HCT116 (cell line): Measurements from ENCODE around the gene KIAA1143. TPM values are rescaled to one million over a fixed set of nuclear protein-coding genes. Genes with fewer than 3 reads are reported as not detected.

Experiments used
- ATAC-seq: fragments of 200-7000 bp; cut with Tn5 transposase; 2 replicates; pipeline ENCODE4 v1.9.1; 2020; ENCODE audit warnings: mild to moderate bottlenecking, moderate library complexity
- BruUV-seq: library from RNA; stranded (reverse); fragments of 400-500 nt; replicated peaks from 2 replicates; lab custom pipeline; 2021; lab: Mats Ljungman, UMichigan
- CTCF ChIA-PET: fragments of 300-600 bp; sonication (Branson Sonifier 250); formaldehyde crosslinking; loops from one replicate; lab custom pipeline; 2021; ENCODE audit warnings: antibody characterized with exemption; lab: Charles Lee
- POLR2A ChIA-PET: fragments of 300-600, 350-600 bp; sonication (Branson Sonifier 250); formaldehyde crosslinking; loops from one replicate; lab custom pipeline; 2021; ENCODE audit warnings: antibody characterized with exemption; lab: Charles Lee
- RAD21 ChIA-PET, 2 experiments: fragments of 300-600 bp; sonication (Branson Sonifier 250); formaldehyde crosslinking; loops; one replicate each; lab custom pipeline; 2023; ENCODE audit warnings: low total read pairs in 2 of 2; ENCODE audit not compliant: uncharacterized antibody in 2 of 2, unreplicated experiment in 2 of 2, low non-redundant PET in 1 of 2; lab: Charles Lee
- DNase-seq: peaks from one replicate; pipeline ENCODE4 v3.0.0-alpha.2; 2010; ENCODE audit warnings: low read depth, low spot score
- H2AFZ ChIP-seq: fragments of 200-600 bp; shearing (Covaris generic), sonication (generic); 2 replicates; pipeline ENCODE4 v1.6.1; 2017; ENCODE audit warnings: low read depth, mixed run types, mixed read lengths, antibody characterized with exemption, low read length; ENCODE audit not compliant: poor library complexity, severe bottlenecking
- H3K27ac ChIP-seq: 2 replicates; pipeline ENCODE4 v1.5.1; 2012; ENCODE audit warnings: low read depth, low read length
- H3K27me3 ChIP-seq: fragments of 200-600 bp; sonication (generic); 2 replicates; pipeline ENCODE4 v1.6.1; 2016; ENCODE audit warnings: mixed run types, low read length, mixed read lengths; ENCODE audit not compliant: insufficient read depth
- H3K36me3 ChIP-seq, 2 experiments: fragments of 200-500 bp in 1 of 2; fragments of 200-600 bp in 1 of 2; sonication (Bioruptor generic) in 1 of 2; sonication (generic) in 1 of 2; 2 replicates each; pipeline versions ENCODE4 v1.5.1 to v1.6.1; 2014 to 2016; ENCODE audit warnings: low read length in 2 of 2, inconsistent platforms in 1 of 2, mixed read lengths in 1 of 2, mixed run types in 1 of 2; ENCODE audit not compliant: insufficient read depth in 2 of 2, control insufficient read depth in 1 of 2
- H3K4me1 ChIP-seq, 2 experiments: fragments of 200-600 bp in 1 of 2; sonication (generic) in 1 of 2; 2 replicates each; pipeline versions ENCODE4 v1.5.1 to v1.6.1; 2012 to 2017; ENCODE audit warnings: low read length in 2 of 2, inconsistent platforms in 1 of 2, mild to moderate bottlenecking in 1 of 2, mixed read lengths in 1 of 2, mixed run types in 1 of 2, moderate library complexity in 1 of 2; ENCODE audit not compliant: insufficient read depth in 2 of 2, control insufficient read depth in 1 of 2
- H3K4me2 ChIP-seq: fragments of 200-600 bp; sonication (generic); 2 replicates; pipeline ENCODE4 v1.6.1; 2017; ENCODE audit warnings: mixed run types, low read length, mixed read lengths
- H3K4me3 ChIP-seq, 2 experiments: fragments of 200-600 bp in 1 of 2; sonication (generic) in 1 of 2; replicated peaks in 1 of 2; 2 replicates each; pipeline ENCODE4 v1.5.1; 2011 to 2016; ENCODE audit warnings: low read length in 2 of 2, control low read depth in 1 of 2, low read depth in 1 of 2, mild to moderate bottlenecking in 1 of 2, mixed read lengths in 1 of 2, mixed run types in 1 of 2
- H3K79me2 ChIP-seq: fragments of 200-600 bp; sonication (generic); 2 replicates; pipeline ENCODE4 v1.6.1; 2017; ENCODE audit warnings: mild to moderate bottlenecking, mixed run types, low read length, moderate library complexity, mixed read lengths; ENCODE audit not compliant: insufficient read depth
- H3K9ac ChIP-seq: fragments of 200-600 bp; sonication (generic); 2 replicates; pipeline ENCODE4 v1.6.1; 2016; ENCODE audit warnings: low read length, mixed read lengths
- H3K9me2 ChIP-seq: fragments of 200-600 bp; sonication (generic), shearing (Covaris generic); 2 replicates; pipeline ENCODE4 v1.6.1; 2017; ENCODE audit warnings: mixed run types, mild to moderate bottlenecking, moderate library complexity; ENCODE audit not compliant: insufficient read depth
- H3K9me3 ChIP-seq, 2 experiments: fragments of 200-500 bp in 1 of 2; fragments of 200-600 bp in 1 of 2; sonication (Bioruptor generic) in 1 of 2; sonication (generic) in 1 of 2; 2 replicates each; pipeline ENCODE4 v1.6.1; 2014 to 2017; ENCODE audit warnings: low read length in 2 of 2, mixed read lengths in 2 of 2, inconsistent platforms in 1 of 2, low read depth in 1 of 2, mild to moderate bottlenecking in 1 of 2, mixed run types in 1 of 2, moderate library complexity in 1 of 2; ENCODE audit not compliant: control insufficient read depth in 1 of 2, insufficient read depth in 1 of 2
- H4K20me1 ChIP-seq: fragments of 200-600 bp; sonication (generic), shearing (Covaris generic); 2 replicates; pipeline ENCODE4 v1.6.1; 2017; ENCODE audit warnings: mixed run types, mild to moderate bottlenecking, moderate library complexity; ENCODE audit not compliant: insufficient read depth
- CBX3 ChIP-seq: IDR thresholded peaks from 2 replicates; pipeline ENCODE4 v1.6.1; 2012; ENCODE audit warnings: low read depth
- CEBPB ChIP-seq: IDR thresholded peaks from 2 replicates; pipeline ENCODE4 v1.6.1; 2012; ENCODE audit warnings: low read depth
- EGR1 ChIP-seq: IDR thresholded peaks from 2 replicates; pipeline ENCODE4 v1.6.1; 2012; ENCODE audit warnings: low read depth
- ELF1 ChIP-seq: IDR thresholded peaks from 2 replicates; pipeline ENCODE4 v1.6.1; 2012; ENCODE audit warnings: low read depth, borderline replicate concordance
- EZH2 ChIP-seq: fragments of 200-600 bp; sonication (generic); IDR thresholded peaks from 2 replicates; pipeline ENCODE4 v1.6.1; 2017; ENCODE audit warnings: antibody characterized with exemption, mixed run types
- JUND ChIP-seq: IDR thresholded peaks from 2 replicates; pipeline ENCODE4 v1.6.1; 2012
- RAD21 ChIP-seq: IDR thresholded peaks from 2 replicates; pipeline ENCODE4 v1.6.1; 2012; ENCODE audit warnings: low read depth, mild to moderate bottlenecking
- SIN3A ChIP-seq: IDR thresholded peaks from 2 replicates; pipeline ENCODE4 v1.6.1; 2012; ENCODE audit warnings: low read depth
- SRF ChIP-seq: IDR thresholded peaks from 2 replicates; pipeline ENCODE4 v1.6.1; 2012; ENCODE audit warnings: low read depth
- TCF7L2 ChIP-seq: IDR thresholded peaks from 2 replicates; pipeline ENCODE4 v1.7.0; 2011; ENCODE audit warnings: borderline replicate concordance, inconsistent platforms; ENCODE audit not compliant: insufficient read depth, insufficient read length; ENCODE audit errors: extremely low read depth
- ZNF274 ChIP-seq: fragments of 200-500 bp; sonication (Bioruptor generic); IDR thresholded peaks from 2 replicates; pipeline ENCODE4 v1.6.1; 2014; ENCODE audit warnings: mild to moderate bottlenecking, low read depth, low read length, inconsistent platforms
- intact Hi-C: fragments of 100-400 bp; cut with micrococcal nuclease; formaldehyde crosslinking; loops from 2 replicates; pipeline ENCODE4 v1.10.0; 2022
- total RNA-seq: library from RNA; stranded (reverse); gene quantifications from one replicate; pipeline ENCODE4 v1.2.1, GENCODE V29; 2021; ENCODE audit not compliant: unreplicated experiment
- TF ChIP-seq, protein P1 (sequence below): IDR thresholded peaks from 2 replicates; pipeline ENCODE4 v1.6.1; 2012; ENCODE audit warnings: low read depth
- TF ChIP-seq, protein P2 (sequence below): IDR thresholded peaks from 2 replicates; pipeline ENCODE4 v1.6.1; 2012

KIAA1143 gene
- total RNA-seq, 1 experiment from 2014 or later: 32.2 TPM

DNA sequence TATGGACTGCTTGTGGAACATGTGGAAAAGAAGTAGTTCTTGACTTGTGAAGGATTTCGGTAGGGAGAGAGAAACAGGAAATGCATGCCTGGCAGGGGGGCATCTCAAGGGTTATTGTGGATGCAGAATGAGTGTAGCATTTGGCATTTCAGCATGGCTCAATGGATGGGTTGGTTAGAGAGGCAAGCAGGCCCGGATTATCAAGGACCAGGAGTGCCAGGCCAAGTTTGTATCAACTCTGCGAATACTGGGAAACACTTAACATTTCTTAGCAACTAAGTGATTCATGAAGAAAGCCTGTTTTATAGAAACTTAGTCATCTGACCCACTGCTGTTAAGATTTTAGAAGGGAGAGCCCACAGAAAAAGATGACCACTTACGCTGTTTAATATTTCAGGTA, 33.8 kb upstream of the KIAA1143 start:
- Histone ChIP-seq H3K4me2 (no peak overlapping the region), H3K79me2 (no peaks in the 10 kb centered on the region), H3K9me3 (no peaks in the 10 kb centered on the region), H2AFZ (no peak overlapping the region), H3K4me3 (no peak overlapping the region), H3K36me3 (peaks cover 14 to 22% of the 10 kb centered on the region in 2 experiments; a peak in 3 of 4 replicates), H3K9ac (no peak overlapping the region), H3K4me1 (no peaks in the 10 kb centered on the region), H3K27ac (no peak overlapping the region), H3K9me2 (no peaks in the 10 kb centered on the region), H4K20me1 (no peaks in the 10 kb centered on the region), H3K27me3 (no peaks in the 10 kb centered on the region)
- no TSS peak for BruUV-seq
- ChIA-PET POLR2A (no interaction called here), CTCF (no interaction called here), RAD21 (no interaction called here)
- ATAC-seq (no peak), DNase-seq (no peak)
- TF ChIP-seq RAD21 (no peak), CEBPB (no peak), ZNF274 (no peak)
- TF ChIP-seq, protein P1, sequence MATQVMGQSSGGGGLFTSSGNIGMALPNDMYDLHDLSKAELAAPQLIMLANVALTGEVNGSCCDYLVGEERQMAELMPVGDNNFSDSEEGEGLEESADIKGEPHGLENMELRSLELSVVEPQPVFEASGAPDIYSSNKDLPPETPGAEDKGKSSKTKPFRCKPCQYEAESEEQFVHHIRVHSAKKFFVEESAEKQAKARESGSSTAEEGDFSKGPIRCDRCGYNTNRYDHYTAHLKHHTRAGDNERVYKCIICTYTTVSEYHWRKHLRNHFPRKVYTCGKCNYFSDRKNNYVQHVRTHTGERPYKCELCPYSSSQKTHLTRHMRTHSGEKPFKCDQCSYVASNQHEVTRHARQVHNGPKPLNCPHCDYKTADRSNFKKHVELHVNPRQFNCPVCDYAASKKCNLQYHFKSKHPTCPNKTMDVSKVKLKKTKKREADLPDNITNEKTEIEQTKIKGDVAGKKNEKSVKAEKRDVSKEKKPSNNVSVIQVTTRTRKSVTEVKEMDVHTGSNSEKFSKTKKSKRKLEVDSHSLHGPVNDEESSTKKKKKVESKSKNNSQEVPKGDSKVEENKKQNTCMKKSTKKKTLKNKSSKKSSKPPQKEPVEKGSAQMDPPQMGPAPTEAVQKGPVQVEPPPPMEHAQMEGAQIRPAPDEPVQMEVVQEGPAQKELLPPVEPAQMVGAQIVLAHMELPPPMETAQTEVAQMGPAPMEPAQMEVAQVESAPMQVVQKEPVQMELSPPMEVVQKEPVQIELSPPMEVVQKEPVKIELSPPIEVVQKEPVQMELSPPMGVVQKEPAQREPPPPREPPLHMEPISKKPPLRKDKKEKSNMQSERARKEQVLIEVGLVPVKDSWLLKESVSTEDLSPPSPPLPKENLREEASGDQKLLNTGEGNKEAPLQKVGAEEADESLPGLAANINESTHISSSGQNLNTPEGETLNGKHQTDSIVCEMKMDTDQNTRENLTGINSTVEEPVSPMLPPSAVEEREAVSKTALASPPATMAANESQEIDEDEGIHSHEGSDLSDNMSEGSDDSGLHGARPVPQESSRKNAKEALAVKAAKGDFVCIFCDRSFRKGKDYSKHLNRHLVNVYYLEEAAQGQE: no peak
- TF ChIP-seq, protein P2, sequence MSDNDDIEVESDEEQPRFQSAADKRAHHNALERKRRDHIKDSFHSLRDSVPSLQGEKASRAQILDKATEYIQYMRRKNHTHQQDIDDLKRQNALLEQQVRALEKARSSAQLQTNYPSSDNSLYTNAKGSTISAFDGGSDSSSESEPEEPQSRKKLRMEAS: no peak
- intact Hi-C loops: no loop called here

GRCh38 chr3:44782891-44783290, 21.5 kb upstream of the KIAA1143 start:
- BruUV-seq: no TSS peak
- Histone ChIP-seq H2AFZ (no peak overlapping the region), H3K79me2 (no peaks in the 10 kb centered on the region), H3K36me3 (peaks cover 13 to 15% of the 10 kb centered on the region in 2 experiments; a peak in 3 of 4 replicates), H3K9ac (no peak overlapping the region), H3K9me3 (no peaks in the 10 kb centered on the region), H3K4me3 (no peak overlapping the region), H3K9me2 (no peaks in the 10 kb centered on the region), H3K27ac (no peak overlapping the region), H4K20me1 (no peaks in the 10 kb centered on the region), H3K4me1 (no peaks in the 10 kb centered on the region), H3K27me3 (no peaks in the 10 kb centered on the region), H3K4me2 (no peak overlapping the region)
- no peak for ATAC-seq
- ChIA-PET RAD21 (no interaction called here), CTCF (no interaction called here), POLR2A (no interaction called here)
- intact Hi-C loops: no loop called here
- no peak for DNase-seq
- no peak for TF ChIP-seq SRF
- TF ChIP-seq, protein P1: no peak
- TF ChIP-seq EZH2: no peak
- TF ChIP-seq EGR1: no peak
- TF ChIP-seq TCF7L2: no peak
- TF ChIP-seq JUND: no peak
- TF ChIP-seq CBX3: no peak
- no peak for TF ChIP-seq ELF1
- TF ChIP-seq SIN3A: no peak
- TF ChIP-seq, protein P2: no peak
